Renal cortical epithelial cell (primary cell): ENCODE data around the gene MZT2A. TPM values are rescaled to one million over a fixed set of nuclear protein-coding genes. Genes with fewer than 3 reads are reported as not detected.
"Not testable (repeated sequence)": the region's sequence is repeated elsewhere in the genome, so short reads cannot be mapped to it uniquely, and the experiment has no call there.

ENCODE experiments used
- DNase-seq: peaks from one replicate; pipeline ENCODE4 v3.0.0-alpha.2; 2011; ENCODE audit warnings: low read depth
- total RNA-seq: library from RNA; depleted of rRNA; stranded (reverse); fragments of >200 nt; gene quantifications from 2 replicates; pipeline ENCODE4 v1.2.3, GENCODE V29; 2014

Gene MZT2A
- total RNA-seq, 1 donor from 2014 or later = 62.6 TPM

DNA sequence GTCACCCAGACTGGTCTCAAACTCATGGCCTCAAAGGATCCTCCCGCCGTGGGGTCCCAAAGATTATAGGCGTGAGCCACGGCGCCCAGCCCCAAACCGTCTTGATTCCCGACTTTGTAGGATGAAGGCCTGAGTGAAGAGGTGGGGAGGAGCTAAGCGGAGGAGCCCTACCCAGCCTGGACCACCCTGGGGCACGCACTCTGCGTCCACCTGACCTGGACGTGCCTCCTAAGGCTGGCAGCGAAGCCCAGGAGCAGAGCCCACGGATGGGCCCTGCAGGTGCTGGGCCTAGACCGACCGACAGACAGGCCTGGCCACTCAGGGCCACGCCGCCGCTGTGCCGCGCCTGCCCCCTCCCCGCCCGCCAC is 744 bp downstream of the MZT2A start:
- not testable (repeated sequence) for DNase-seq

DNA sequence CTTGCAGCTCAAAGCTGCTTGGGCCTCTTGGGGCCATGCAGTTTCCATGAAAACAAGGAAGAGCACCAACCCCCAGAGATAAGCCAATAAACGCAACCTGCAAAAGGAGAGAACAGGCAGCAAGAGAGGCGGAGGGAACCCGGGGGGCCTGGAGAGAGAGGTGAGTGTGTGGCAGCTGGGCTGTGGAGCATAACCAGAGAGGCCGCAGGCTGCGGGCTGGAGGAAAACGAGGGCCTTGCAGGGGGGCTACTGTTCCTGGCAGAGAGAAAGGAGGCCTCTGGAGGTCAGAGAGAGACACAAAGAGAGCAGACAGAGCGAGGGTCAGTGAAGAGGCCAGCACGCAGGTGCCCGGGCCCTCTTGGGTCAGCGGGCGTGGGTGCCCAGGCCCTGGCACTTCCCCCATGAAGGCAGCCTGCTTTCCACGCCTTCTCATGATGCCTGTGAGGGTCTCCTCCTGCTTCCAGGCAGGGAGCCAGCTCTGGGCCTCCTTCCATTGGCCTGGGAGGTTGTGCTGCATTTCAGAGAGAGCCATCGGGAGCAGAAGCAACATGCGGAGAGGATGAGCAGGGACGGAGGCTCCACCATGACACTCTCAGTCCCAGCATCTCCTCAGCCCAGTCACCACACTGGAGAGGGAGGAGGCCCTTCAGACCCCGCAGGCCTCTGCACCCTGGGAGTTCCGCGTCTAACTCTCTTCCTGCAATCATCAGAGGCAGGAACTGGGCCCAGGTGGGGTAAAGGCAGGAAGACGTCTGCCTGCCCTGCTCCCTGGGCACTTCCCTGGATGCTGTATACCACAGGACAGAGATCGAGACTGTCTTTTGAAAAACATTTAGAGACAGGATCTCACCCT is 1.4 kb downstream of the MZT2A start:
- not testable (repeated sequence) for DNase-seq

DNA sequence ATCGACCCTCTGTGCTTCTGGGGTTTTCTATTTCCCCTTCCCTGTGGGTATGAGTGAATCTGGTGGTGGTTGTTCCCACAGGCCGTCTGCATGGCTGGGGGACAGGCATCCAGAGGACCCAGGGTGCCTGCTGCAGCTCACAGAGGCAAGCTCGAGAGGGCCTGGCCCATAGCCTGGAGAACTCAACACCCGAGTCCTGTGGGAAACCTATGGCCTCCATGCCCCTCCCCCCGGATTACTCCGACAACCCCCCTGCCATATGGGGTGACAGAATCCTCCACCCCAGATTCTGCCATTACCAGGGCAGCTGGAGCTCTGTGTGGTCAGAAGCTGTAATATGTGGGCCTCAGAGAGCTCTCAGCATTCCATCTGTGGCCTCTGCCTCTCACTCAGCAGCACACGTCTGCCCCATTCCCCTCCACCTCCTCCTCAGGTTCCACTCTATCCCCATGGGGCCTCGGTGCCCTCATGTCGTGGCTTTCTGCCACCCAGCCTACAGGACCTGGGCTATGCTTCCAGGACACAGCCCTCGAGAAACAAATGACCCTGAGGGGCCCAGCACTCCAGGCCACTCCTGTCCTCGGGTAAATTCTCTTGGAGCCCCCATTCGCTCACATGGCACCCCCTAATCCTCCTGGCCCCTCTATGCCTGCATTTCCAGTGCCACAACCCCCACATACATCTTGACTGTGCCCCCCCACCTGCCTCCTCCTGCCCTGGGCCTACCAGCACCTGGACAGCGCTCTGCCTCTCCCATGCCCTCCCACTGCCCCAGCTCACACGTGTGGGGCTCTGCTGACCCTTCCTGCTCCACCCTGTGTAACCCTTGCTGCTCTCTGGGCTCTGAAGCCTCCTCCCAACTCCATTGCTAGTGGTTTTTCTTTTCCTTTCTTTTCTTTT is 3.6 kb downstream of the MZT2A start:
- DNase-seq = no peak

DNA sequence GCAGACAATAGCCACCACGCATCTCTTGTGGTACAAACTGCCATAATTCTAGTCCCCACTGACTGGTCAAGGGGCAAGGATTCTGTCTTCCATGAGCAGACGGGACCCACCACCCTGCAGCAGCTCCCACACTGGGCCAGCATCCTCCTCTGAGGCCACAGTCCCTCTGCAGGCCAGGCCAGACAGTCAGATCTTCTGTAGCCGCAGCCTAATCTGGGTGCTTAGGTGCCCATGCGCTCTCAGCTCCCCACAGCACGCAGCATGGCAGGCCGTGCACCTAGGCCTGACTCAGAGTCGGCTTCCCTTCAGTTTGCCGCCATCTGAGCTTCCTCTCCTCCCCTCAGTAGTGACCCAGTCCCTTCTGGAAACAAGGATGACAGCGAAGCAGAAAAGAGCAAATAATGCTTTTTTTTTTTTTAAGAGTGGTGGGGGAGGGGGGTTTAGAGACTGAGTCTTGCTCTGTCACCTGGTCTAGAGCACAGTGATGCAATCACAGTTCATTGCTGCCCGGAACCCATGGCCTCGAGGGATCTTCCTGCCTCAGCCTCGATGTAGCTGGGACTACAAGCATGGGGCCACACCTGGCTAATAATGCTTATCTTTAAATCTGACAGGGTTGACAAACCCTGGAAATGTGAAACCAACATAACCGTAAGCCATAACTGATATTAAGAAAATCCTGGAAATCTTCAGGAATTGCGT is 5.8 kb downstream of the MZT2A start:
- not testable (repeated sequence) for DNase-seq

DNA sequence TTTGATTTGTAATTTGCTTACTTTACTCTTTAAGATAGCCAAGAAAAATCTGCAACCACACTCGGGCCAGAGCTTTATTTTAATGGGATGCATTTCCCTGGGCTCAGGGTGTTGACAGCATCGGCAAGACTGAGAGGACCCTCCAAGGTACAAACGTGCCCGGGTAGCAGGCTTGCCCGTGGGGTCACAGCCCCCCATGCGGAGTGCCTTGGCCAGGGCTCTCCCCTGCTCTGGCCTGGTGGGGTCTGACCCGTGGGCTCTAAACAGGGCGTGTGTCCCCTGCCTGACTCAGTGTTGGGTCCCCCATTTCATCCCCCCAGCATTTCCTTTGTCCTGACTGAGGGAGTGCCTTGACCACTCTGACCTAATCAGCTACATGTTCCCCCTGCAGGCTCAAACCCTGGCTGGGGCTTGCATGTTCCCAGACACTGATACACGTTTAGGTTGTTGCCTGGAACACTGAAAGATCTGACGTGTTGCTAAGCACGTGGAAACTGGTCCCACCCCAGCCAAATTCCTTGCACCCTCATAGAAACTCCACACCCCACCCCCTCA is 7.2 kb downstream of the MZT2A start:
- not testable (repeated sequence) for DNase-seq

DNA sequence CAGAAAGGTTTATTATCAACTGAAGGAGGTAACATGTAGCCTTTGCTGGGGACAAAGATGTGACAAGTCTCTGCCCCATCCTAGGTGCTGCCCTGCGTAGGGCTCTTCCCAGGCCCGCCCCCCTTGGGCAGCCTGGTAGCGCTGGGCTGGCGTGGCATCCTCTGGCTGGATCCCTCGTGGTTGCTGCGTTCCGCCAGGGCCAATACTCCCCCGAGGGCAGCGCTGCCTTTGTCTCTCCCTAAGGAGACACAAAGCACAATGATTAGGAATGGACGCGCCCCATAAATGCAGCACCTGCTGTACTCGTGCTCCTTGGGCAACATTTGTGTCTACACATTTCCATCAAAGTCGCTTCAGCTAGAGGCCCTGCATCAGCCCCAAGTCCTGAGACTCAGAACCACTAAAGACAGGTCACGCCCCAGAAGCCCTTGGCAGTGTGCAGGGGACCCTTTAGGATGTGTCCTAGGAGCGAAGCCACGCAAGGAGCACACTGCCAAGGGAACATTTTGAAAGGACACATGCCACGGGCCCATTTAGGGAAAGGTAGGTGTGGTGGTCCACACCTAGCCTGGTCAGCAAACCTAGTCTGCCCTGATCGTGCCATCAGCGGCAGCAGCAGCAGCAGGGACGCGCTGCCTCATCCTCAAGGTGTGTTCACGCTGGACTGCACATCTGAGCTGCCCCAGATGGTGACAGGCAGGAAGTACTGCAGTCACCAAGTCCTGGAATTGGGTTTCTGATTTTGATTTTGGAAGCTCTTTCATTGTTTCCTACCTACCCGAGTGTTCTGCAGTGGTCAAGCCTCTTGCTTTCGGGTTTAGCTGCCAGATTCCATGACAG is 8.0 kb downstream of the MZT2A start:
- DNase-seq = not testable (repeated sequence)

DNA sequence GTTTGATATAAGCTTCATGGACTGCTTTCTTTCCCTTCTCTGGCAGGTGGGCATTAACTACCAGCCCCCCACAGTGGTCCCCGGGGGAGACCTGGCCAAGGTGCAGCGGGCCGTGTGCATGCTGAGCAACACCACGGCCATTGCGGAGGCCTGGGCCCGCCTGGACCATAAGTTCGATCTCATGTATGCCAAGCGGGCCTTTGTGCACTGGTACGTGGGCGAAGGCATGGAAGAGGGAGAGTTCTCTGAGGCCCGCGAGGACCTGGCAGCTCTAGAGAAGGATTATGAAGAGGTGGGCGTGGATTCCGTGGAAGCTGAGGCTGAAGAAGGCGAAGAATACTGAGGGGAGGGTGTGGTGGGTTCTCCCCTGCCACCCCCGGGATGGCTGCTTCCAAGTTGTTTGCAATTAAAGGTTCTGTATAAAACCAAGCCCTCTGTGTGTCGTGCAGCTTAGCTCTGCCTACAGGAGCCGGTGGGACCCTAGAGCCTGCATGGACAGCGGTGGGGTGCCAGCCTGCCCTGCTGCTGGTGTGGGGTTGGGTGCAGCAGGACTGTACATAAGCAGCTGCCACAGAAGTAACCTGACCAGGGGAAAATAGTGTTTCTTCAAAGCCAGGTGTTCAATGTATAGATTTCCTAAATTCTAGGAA is 9.6 kb downstream of the MZT2A start:
- DNase-seq = not testable (repeated sequence)

DNA sequence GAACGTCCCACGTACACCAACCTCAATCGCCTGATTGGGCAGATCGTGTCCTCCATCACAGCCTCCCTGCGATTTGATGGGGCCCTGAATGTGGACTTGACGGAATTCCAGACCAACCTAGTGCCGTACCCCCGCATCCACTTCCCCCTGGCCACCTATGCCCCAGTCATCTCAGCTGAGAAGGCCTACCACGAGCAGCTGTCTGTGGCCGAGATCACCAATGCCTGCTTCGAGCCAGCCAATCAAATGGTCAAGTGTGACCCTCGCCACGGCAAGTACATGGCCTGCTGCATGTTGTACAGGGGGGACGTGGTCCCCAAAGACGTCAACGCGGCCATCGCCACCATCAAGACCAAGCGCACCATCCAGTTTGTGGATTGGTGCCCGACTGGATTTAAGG is 11.8 kb downstream of the MZT2A start:
- DNase-seq = not testable (repeated sequence)

DNA sequence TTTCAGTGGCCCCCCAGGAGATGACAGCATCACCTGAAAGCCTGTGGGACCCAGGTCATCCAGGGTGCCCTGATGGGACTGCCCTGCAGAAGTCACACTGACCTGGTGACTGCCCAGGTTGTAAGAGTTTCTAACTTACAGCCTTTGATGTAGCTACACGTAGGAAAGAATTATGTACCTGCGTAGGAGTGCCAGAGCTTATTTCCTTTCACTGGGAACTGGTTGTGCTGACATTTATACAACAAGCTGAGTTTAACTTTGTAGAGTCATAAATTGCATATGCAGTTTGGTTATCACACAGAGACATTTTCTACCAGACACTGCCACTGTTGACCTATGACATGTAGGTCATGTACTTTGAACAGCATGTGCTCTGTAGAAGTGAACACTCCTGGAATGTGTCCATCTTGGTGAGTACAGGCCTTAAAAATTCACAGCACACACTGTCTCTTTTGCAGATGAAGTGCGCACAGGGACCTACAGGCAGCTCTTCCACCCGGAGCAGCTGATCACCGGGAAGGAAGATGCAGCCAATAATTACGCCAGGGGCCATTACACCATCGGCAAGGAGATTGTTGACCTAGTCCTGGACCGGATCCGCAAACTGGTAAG is 13.2 kb downstream of the MZT2A start:
- DNase-seq = not testable (repeated sequence)

DNA sequence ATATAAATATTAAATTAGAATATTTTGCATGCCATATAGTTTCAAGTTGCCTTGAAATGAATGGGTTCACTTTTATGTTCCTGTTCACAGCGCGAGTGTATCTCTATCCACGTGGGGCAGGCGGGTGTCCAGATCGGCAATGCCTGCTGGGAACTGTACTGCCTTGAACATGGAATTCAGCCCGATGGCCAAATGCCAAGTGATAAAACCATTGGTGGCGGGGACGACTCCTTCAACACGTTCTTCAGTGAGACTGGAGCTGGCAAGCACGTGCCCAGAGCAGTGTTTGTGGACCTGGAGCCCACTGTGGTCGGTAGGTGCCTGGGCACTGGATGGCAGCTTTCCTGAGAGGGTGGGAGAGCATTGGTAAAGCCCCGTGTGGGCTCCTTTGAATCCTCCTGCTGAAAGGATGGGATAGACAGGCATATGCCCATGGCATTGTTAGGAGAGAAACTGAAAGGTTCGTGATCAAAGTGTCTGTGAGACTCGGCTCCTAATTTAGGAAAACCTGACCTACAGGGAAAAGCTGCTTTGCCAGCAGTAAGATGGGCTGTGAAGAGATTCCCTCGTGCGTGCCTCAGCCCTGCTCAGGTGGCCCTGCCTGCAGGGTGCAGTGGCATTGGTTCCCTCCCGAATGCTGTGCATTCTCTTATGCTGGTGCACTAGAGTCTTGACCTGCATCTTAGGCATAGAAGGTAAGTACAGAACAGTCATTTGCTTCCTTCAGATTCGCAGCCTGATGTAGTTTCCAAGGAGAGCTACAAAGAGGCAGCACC is 13.9 kb downstream of the MZT2A start:
- not testable (repeated sequence) for DNase-seq

DNA sequence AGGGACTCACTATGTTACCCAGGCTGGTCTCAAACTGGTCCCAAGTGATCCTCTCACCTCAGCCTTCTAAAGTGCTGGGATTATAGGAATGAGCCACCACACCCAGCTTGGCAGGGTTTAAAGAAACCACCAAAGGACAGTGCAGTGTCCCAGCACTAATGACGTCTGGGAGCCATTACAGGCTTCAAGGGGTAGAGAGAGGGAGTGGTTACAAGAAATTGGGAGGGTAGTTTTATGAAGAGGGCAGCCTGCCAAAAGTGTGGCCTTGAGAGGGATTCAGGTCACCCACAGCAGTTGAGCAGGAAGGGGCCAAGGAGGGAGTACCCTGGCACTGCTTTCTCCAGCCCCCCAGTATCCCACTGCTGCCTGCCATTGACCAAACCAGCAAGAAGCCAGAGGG is 15.0 kb downstream of the MZT2A start:
- not testable (repeated sequence) for DNase-seq

DNA sequence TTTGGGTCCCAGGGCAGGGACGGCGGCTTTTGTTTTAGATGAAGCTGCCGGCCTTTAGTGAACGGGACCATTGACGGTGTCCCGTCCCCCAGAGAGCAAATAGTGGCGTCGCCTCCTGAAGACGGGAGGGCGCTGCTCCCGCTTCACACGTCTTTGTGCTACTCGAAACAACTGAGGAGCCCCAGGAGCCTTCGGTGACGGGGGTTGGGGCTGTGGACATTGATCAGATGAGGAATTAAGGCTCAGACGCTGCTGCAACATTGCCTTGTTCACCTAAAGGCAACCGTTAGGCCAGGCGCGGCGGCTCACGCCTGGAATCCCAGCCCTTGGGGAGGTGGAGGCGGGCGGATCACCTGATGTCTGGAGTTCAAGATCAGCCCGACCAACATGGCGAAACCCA is 15.8 kb downstream of the MZT2A start:
- not testable (repeated sequence) for DNase-seq

DNA sequence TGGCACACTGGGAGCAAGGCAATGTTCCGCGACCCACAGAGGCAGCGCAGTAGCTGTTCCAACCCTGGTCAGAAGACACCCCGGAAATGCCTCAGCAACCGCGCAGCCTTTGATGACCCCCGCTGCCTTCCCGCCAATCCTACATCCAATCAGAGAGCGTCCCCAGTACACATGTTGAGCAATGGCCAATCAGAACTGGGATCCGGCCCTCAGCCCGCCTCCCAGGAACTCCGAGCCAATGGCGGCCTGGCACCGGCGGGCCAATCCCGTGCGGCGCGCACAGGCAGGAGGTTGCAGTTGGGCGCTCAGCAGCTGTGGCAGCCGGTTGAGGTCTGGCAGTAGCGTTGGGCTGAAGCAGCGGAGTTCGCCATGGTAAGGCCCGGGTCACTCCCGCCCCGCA is 16.4 kb downstream of the MZT2A start, which contains the start of gene TUBA3D:
Gene TUBA3D (plus strand): TSS at position 289 of the 400 bp plus-strand sequence. CDS start 81 bp downstream, at position 370.
- DNase-seq = no peak

DNA sequence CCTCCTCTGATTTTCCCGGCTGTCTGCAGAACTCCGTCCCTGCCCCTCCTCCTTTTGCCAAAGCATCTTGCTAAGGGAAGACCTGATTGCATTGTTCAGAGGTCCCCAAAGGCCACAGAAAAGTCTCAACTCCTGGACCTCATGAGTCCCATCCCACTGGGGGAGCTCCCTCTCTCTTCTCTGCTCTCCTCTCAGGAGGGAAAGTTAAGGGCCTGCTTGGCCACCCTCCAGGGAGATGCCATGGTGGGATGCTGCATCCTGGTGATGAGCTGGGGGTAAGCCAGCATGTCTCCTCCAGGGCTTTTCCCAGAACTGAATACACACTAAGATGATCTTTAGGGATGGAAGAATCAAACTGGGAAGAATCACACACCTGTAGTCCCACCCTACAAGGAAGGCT is 18.9 kb downstream of the MZT2A start:
- not testable (repeated sequence) for DNase-seq

DNA sequence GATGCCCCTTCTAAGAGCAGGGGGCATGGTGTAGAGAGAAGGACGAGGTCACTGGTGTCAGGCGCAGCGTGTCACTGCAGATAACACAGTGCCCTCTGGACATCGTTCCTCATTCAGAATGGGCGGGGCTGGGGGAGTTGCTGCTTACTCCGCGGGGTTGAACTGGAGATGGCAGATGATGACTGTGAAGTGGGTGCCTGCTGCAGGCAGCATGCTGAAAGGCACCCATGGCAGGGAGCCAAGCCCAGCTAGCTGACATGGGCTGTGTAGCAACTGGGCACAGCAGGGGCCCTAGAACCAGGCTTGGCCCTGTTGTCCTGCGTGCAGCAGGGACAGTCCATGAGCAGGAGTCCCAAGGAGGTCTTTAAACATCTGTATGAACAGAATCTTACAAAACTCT is 20.6 kb downstream of the MZT2A start:
- not testable (repeated sequence) for DNase-seq

DNA sequence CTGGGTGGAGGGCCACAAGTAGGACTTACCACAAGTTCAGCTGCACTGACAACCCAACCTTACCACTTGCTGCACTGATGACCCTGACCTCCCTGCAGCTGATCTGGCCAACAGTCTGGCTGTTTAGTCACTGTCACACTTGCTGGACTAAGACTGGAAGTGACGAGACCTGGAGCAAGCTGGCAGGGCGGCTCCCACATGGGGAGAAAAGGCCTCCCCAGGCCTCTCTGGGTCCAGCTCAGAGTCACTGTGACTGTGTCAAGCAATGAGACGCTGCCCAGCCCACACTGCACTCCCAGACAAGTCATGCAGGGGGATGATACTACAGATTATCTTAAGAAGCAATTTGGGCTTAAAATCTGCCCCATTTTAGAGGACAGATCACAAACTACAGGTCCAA is 21.3 kb downstream of the MZT2A start:
- not testable (repeated sequence) for DNase-seq

DNA sequence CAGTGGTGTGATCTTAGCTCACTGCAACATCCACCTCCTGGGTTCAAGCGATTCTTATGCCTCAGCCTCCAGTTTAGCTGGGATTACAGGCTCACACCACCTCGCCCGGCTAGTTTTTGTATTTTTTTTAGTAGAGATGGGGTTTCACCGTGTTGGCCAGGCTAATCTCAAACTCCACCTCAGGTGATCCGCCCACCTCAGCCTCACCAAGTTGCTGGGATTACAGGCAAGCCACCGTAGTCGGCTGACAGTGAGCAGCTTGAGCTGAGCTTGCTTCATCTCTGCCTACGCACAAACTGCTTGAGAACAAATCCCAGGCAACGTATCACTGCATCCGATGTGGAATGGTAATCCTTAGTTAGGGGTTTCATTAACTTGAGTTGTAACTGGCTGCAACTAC is 24.5 kb downstream of the MZT2A start:
- DNase-seq = not testable (repeated sequence)

DNA sequence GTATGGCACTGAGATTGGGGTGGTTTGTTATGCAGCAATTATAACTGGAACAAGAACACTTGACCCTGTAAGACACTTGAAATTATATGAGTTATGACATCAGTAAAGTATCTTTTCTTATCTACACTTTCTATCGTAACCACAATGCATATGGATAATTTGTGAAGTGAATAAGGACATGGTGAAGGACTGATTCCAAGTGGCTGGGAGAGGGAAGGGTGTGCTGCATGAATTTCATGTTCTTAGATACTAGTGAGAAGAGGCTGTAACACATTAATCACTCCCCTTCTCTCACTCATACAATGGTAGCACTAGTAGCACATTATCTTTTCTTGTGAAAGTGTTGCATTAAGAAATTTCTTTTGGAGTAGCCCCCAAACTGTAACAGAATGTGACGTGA is 37.3 kb downstream of the MZT2A start:
- DNase-seq = not testable (repeated sequence)
